GM23338 (cell line): ENCODE results near the gene ATXN7L3. TPM values are rescaled to one million over a fixed set of nuclear protein-coding genes. Genes with fewer than 3 reads are reported as not detected.

Experiments used
- ATAC-seq: fragments of 200-7000 bp; cut with Tn5 transposase; 3 replicates; pipeline ENCODE4 v1.9.1; 2020
- DNase-seq: peaks from one replicate; pipeline ENCODE4 v3.0.0-alpha.2; 2015; ENCODE audit warnings: low spot score
- H2AFZ ChIP-seq: fragments of 200-600 bp; sonication (generic); 2 replicates; pipeline ENCODE4 v1.8.0; 2016; ENCODE audit warnings: antibody characterized with exemption, mild to moderate bottlenecking, moderate library complexity
- H3F3A ChIP-seq: fragments of 200-600 bp; sonication (generic); replicated peaks from 2 replicates; pipeline ENCODE4 v1.8.0; 2017; ENCODE audit warnings: antibody characterized with exemption, mixed run types, low read depth
- H3K27ac ChIP-seq: fragments of 200-600 bp; sonication (generic); 2 replicates; pipeline ENCODE4 v1.6.1; 2016; ENCODE audit warnings: low read depth
- H3K27me3 ChIP-seq: fragments of 200-600 bp; sonication (generic); 2 replicates; pipeline ENCODE4 v1.8.0; 2016; ENCODE audit warnings: mild to moderate bottlenecking, mixed run types, moderate library complexity; ENCODE audit not compliant: insufficient read depth
- H3K36me3 ChIP-seq: fragments of 200-600 bp; sonication (generic); 2 replicates; pipeline ENCODE4 v1.8.0; 2016; ENCODE audit warnings: mild to moderate bottlenecking; ENCODE audit not compliant: insufficient read depth
- H3K4me1 ChIP-seq: fragments of 200-600 bp; sonication (generic); 2 replicates; pipeline ENCODE4 v1.8.0; 2016; ENCODE audit warnings: mild to moderate bottlenecking, moderate library complexity; ENCODE audit not compliant: insufficient read depth
- H3K4me2 ChIP-seq: fragments of 200-600 bp; sonication (generic); 2 replicates; pipeline ENCODE4 v1.7.1; 2017; ENCODE audit warnings: mixed run types
- H3K4me3 ChIP-seq: fragments of 200-600 bp; sonication (generic); 2 replicates; pipeline ENCODE4 v1.6.1; 2016; ENCODE audit warnings: mixed run types
- H3K79me2 ChIP-seq: fragments of 200-600 bp; sonication (generic); replicated peaks from 2 replicates; pipeline ENCODE4 v1.8.0; 2017; ENCODE audit warnings: mild to moderate bottlenecking; ENCODE audit not compliant: insufficient read depth
- H3K9me2 ChIP-seq: fragments of 200-600 bp; sonication (generic); 2 replicates; pipeline ENCODE4 v1.8.0; 2017; ENCODE audit not compliant: insufficient read depth
- H4K20me1 ChIP-seq: fragments of 200-600 bp; sonication (generic); replicated peaks from 2 replicates; pipeline ENCODE4 v1.8.0; 2017; ENCODE audit warnings: mild to moderate bottlenecking; ENCODE audit not compliant: insufficient read depth
- H3K27ac Mint-ChIP-seq: 2 replicates; pipeline ENCODE4 v1.8.0; 2020; ENCODE audit warnings: inconsistent platforms, mild to moderate bottlenecking, moderate library complexity, mixed read lengths
- H3K27me3 Mint-ChIP-seq: 3 replicates; pipeline ENCODE4 v1.8.0; 2022; ENCODE audit warnings: low read depth, mild to moderate bottlenecking, moderate library complexity, mixed read lengths, inconsistent platforms; ENCODE audit not compliant: insufficient read depth, poor library complexity
- H3K36me3 Mint-ChIP-seq: 3 replicates; pipeline ENCODE4 v1.8.0; 2021; ENCODE audit warnings: low read depth, mild to moderate bottlenecking, inconsistent platforms, moderate library complexity, mixed read lengths
- H3K4me1 Mint-ChIP-seq: 3 replicates; pipeline ENCODE4 v1.8.0; 2020; ENCODE audit warnings: mild to moderate bottlenecking, inconsistent platforms, mixed read lengths
- H3K4me3 Mint-ChIP-seq: 3 replicates; pipeline ENCODE4 v1.8.0; 2021; ENCODE audit warnings: moderate library complexity, mild to moderate bottlenecking, inconsistent platforms, mixed read lengths
- H3K9me3 Mint-ChIP-seq: 3 replicates; pipeline ENCODE4 v1.8.0; 2020; ENCODE audit warnings: moderate library complexity, mild to moderate bottlenecking, inconsistent platforms, mixed read lengths
- CREB1 ChIP-seq: fragments of 250-450 bp; sonication (Bioruptor Pico); IDR thresholded peaks from 2 replicates; pipeline ENCODE4 v1.5.0; 2020; ENCODE audit warnings: low read depth, mild to moderate bottlenecking, moderate library complexity
- EZH2 ChIP-seq: fragments of 200-600 bp; sonication (generic); IDR thresholded peaks from one replicate; pipeline ENCODE4 v1.8.0; 2017; ENCODE audit warnings: antibody characterized with exemption, mild to moderate bottlenecking, low read depth; ENCODE audit not compliant: unreplicated experiment
- EZH2phosphoT487 ChIP-seq: fragments of 200-600 bp; sonication (generic); IDR thresholded peaks from one replicate; pipeline ENCODE4 v1.8.1; 2018; ENCODE audit warnings: antibody characterized with exemption; ENCODE audit not compliant: unreplicated experiment
- NANOG ChIP-seq: IDR thresholded peaks from 2 replicates; pipeline ENCODE4 v1.6.1; 2016; ENCODE audit warnings: antibody characterized with exemption, borderline replicate concordance
- POLR2AphosphoS5 ChIP-seq: IDR thresholded peaks from 2 replicates; pipeline ENCODE4 v1.6.1; 2016; ENCODE audit warnings: antibody characterized with exemption, low read depth
- STAT1 ChIP-seq: IDR thresholded peaks from one replicate; pipeline ENCODE4 v1.6.1; 2016; ENCODE audit warnings: antibody characterized with exemption; ENCODE audit not compliant: unreplicated experiment
- ZNF114 ChIP-seq: fragments of 250-450 bp; sonication (Bioruptor Pico); IDR thresholded peaks from 2 replicates; pipeline ENCODE4 v1.5.0; 2020; ENCODE audit warnings: mild to moderate bottlenecking, moderate library complexity
- ZNF331 ChIP-seq: fragments of 250-450 bp; sonication (Bioruptor Pico); IDR thresholded peaks from 2 replicates; pipeline ENCODE4 v1.5.0; 2020; ENCODE audit warnings: low read depth, mild to moderate bottlenecking, moderate library complexity
- polyA plus RNA-seq: library from polyadenylated mRNA; unstranded; fragments of >200 nt; fragmentation: Nextera tagmentation; extraction: Ambion mirVana; gene quantifications from 2 replicates; pipeline ENCODE4 v1.2.1, GENCODE V29; 2016
- total RNA-seq: library from RNA; depleted of rRNA; stranded (reverse); fragments of >200 nt; shearing (Covaris generic); gene quantifications from 2 replicates; pipeline ENCODE4 v1.2.3, GENCODE V29; 2014
- TF ChIP-seq, protein P1 (sequence below): IDR thresholded peaks from one replicate; pipeline ENCODE4 v1.6.1; 2018; ENCODE audit warnings: antibody characterized with exemption; ENCODE audit not compliant: unreplicated experiment
- TF ChIP-seq, protein P2 (sequence below): IDR thresholded peaks from 2 replicates; pipeline ENCODE4 v1.6.1; 2016; ENCODE audit warnings: antibody characterized with exemption
- TF ChIP-seq, protein P3 (sequence below): fragments of 250-450 bp; sonication (Bioruptor Pico); IDR thresholded peaks from 2 replicates; pipeline ENCODE4 v1.5.0; 2020; ENCODE audit warnings: mild to moderate bottlenecking, moderate library complexity

Gene ATXN7L3
- total and polyA plus RNA-seq, 2 experiments from 2014 or later = 20.6 to 95.0 TPM

DNA sequence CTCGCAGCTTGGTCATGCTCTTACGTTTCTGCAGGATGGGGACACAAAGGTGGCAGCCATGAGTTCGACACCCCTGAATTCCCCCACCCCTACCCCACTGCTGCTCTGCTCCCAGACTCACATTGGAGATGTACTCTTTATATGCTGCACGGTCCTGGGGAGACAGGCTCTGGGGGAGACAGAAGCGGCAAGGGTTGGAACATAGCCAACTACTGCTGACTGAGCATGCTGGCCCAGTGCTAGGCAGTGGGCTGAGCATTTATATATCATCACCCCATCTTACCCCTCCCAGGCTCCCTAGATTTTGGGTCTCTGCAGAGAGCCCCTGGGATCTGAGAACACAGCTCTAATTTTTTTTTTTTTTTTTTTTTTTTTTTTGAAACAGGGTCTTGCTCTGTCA lies 8.1 kb upstream of the ATXN7L3 start:
- Histone ChIP-seq H3K9me2 (no peaks in the 10 kb centered on the region), H3K4me2 (no peak overlapping the region), H3K4me3 (no peak overlapping the region), H2AFZ (no peak overlapping the region), H3K27me3 (no peaks in the 10 kb centered on the region), H3K36me3 (peaks cover 17% of the 10 kb centered on the region), H3K27ac (no peak overlapping the region), H3K79me2 (no peaks in the 10 kb centered on the region), H3K4me1 (peaks cover 18% of the 10 kb centered on the region), H4K20me1 (peaks cover 15% of the 10 kb centered on the region), H3F3A (peaks cover 26% of the 10 kb centered on the region; the same call in 1 of the 2 replicates)
- TF ChIP-seq NANOG = no peak
- no peak for TF ChIP-seq POLR2AphosphoS5
- TF ChIP-seq, protein P1, sequence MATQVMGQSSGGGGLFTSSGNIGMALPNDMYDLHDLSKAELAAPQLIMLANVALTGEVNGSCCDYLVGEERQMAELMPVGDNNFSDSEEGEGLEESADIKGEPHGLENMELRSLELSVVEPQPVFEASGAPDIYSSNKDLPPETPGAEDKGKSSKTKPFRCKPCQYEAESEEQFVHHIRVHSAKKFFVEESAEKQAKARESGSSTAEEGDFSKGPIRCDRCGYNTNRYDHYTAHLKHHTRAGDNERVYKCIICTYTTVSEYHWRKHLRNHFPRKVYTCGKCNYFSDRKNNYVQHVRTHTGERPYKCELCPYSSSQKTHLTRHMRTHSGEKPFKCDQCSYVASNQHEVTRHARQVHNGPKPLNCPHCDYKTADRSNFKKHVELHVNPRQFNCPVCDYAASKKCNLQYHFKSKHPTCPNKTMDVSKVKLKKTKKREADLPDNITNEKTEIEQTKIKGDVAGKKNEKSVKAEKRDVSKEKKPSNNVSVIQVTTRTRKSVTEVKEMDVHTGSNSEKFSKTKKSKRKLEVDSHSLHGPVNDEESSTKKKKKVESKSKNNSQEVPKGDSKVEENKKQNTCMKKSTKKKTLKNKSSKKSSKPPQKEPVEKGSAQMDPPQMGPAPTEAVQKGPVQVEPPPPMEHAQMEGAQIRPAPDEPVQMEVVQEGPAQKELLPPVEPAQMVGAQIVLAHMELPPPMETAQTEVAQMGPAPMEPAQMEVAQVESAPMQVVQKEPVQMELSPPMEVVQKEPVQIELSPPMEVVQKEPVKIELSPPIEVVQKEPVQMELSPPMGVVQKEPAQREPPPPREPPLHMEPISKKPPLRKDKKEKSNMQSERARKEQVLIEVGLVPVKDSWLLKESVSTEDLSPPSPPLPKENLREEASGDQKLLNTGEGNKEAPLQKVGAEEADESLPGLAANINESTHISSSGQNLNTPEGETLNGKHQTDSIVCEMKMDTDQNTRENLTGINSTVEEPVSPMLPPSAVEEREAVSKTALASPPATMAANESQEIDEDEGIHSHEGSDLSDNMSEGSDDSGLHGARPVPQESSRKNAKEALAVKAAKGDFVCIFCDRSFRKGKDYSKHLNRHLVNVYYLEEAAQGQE = no peak
- no peak for TF ChIP-seq ZNF114
- DNase-seq (no peak), ATAC-seq (no peak)
- H3K4me3 Mint-ChIP-seq = no peak overlapping the region
- peaks cover 40% of the 10 kb centered on the region for H3K4me1 Mint-ChIP-seq
- H3K27me3 Mint-ChIP-seq = peaks cover 22% of the 10 kb centered on the region
- no peaks in the 10 kb centered on the region for H3K9me3 Mint-ChIP-seq
- H3K36me3 Mint-ChIP-seq = peaks cover 58% of the 10 kb centered on the region
- H3K27ac Mint-ChIP-seq = no peak overlapping the region

DNA sequence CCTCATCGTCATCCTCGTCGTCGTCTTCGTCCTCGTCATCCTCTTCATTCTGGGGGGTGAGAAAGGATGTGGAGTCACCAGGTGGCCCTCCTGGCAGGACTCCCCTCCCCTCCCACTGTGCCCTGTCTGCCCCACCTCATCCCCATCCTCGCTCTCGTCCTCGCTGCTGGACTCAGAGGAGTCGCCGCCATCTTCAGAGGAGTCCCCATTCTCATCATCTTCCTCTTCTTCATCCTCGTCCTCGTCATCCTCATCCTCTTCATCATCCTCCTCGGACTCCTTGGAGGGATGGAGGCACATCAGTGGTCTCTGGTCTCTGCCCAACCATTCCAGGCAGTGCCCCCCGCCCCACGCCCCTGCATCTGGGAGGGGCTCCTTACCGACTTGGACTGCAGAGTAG lies 7.6 kb upstream of the ATXN7L3 start:
- DNase-seq = no peak
- Mint-ChIP-seq H3K27me3 (peaks cover 20% of the 10 kb centered on the region), H3K4me1 (peaks cover 40% of the 10 kb centered on the region), H3K4me3 (no peak overlapping the region), H3K27ac (no peak overlapping the region), H3K36me3 (peaks cover 57% of the 10 kb centered on the region), H3K9me3 (no peaks in the 10 kb centered on the region)
- peaks cover 15% of the 10 kb centered on the region for H4K20me1 ChIP-seq
- no peak overlapping the region for H3K4me3 ChIP-seq
- no peak overlapping the region for H3K4me2 ChIP-seq
- peaks cover 17% of the 10 kb centered on the region for H3K36me3 ChIP-seq
- H2AFZ ChIP-seq = no peak overlapping the region
- H3K4me1 ChIP-seq = peaks cover 18% of the 10 kb centered on the region
- peaks cover 25% of the 10 kb centered on the region; the same call in 1 of the 2 replicates for H3F3A ChIP-seq
- no peaks in the 10 kb centered on the region for H3K9me2 ChIP-seq
- ATAC-seq = no peak
- H3K79me2 ChIP-seq = no peaks in the 10 kb centered on the region
- H3K27me3 ChIP-seq = no peaks in the 10 kb centered on the region
- H3K27ac ChIP-seq = no peak overlapping the region
- TF ChIP-seq, protein P2, sequence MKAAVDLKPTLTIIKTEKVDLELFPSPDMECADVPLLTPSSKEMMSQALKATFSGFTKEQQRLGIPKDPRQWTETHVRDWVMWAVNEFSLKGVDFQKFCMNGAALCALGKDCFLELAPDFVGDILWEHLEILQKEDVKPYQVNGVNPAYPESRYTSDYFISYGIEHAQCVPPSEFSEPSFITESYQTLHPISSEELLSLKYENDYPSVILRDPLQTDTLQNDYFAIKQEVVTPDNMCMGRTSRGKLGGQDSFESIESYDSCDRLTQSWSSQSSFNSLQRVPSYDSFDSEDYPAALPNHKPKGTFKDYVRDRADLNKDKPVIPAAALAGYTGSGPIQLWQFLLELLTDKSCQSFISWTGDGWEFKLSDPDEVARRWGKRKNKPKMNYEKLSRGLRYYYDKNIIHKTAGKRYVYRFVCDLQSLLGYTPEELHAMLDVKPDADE = no peak
- no peak for TF ChIP-seq NANOG
- no peak for TF ChIP-seq CREB1 (CRISPR knock-in tag)
- no peak for TF ChIP-seq ZNF331 (CRISPR knock-in tag)
- TF ChIP-seq EZH2phosphoT487 = no peak
- no peak for TF ChIP-seq POLR2AphosphoS5
- TF ChIP-seq ZNF114 = no peak
- no peak for TF ChIP-seq STAT1
- TF ChIP-seq, protein P3, sequence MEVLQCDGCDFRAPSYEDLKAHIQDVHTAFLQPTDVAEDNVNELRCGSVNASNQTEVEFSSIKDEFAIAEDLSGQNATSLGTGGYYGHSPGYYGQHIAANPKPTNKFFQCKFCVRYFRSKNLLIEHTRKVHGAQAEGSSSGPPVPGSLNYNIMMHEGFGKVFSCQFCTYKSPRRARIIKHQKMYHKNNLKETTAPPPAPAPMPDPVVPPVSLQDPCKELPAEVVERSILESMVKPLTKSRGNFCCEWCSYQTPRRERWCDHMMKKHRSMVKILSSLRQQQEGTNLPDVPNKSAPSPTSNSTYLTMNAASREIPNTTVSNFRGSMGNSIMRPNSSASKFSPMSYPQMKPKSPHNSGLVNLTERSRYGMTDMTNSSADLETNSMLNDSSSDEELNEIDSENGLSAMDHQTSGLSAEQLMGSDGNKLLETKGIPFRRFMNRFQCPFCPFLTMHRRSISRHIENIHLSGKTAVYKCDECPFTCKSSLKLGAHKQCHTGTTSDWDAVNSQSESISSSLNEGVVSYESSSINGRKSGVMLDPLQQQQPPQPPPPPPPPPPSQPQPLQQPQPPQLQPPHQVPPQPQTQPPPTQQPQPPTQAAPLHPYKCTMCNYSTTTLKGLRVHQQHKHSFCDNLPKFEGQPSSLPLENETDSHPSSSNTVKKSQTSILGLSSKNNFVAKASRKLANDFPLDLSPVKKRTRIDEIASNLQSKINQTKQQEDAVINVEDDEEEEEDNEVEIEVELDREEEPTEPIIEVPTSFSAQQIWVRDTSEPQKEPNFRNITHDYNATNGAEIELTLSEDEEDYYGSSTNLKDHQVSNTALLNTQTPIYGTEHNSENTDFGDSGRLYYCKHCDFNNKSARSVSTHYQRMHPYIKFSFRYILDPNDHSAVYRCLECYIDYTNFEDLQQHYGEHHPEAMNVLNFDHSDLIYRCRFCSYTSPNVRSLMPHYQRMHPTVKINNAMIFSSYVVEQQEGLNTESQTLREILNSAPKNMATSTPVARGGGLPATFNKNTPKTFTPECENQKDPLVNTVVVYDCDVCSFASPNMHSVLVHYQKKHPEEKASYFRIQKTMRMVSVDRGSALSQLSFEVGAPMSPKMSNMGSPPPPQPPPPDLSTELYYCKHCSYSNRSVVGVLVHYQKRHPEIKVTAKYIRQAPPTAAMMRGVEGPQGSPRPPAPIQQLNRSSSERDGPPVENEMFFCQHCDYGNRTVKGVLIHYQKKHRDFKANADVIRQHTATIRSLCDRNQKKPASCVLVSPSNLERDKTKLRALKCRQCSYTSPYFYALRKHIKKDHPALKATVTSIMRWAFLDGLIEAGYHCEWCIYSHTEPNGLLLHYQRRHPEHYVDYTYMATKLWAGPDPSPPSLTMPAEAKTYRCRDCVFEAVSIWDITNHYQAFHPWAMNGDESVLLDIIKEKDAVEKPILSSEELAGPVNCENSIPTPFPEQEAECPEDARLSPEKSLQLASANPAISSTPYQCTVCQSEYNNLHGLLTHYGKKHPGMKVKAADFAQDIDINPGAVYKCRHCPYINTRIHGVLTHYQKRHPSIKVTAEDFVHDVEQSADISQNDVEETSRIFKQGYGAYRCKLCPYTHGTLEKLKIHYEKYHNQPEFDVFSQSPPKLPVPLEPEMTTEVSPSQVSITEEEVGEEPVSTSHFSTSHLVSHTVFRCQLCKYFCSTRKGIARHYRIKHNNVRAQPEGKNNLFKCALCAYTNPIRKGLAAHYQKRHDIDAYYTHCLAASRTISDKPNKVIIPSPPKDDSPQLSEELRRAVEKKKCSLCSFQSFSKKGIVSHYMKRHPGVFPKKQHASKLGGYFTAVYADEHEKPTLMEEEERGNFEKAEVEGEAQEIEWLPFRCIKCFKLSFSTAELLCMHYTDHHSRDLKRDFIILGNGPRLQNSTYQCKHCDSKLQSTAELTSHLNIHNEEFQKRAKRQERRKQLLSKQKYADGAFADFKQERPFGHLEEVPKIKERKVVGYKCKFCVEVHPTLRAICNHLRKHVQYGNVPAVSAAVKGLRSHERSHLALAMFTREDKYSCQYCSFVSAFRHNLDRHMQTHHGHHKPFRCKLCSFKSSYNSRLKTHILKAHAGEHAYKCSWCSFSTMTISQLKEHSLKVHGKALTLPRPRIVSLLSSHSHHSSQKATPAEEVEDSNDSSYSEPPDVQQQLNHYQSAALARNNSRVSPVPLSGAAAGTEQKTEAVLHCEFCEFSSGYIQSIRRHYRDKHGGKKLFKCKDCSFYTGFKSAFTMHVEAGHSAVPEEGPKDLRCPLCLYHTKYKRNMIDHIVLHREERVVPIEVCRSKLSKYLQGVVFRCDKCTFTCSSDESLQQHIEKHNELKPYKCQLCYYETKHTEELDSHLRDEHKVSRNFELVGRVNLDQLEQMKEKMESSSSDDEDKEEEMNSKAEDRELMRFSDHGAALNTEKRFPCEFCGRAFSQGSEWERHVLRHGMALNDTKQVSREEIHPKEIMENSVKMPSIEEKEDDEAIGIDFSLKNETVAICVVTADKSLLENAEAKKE (CRISPR knock-in tag) = no peak
- no peak for TF ChIP-seq EZH2
